SK-N-MC (cell line): ENCODE results near the gene TTC39A.

ENCODE experiments used
- EZH2 ChIP-seq: fragments of 200-600 bp; sonication (generic); IDR thresholded peaks from one replicate; pipeline ENCODE4 v1.6.1; 2017; ENCODE audit warnings: antibody characterized with exemption
- FOXP2 ChIP-seq: optimal IDR thresholded peaks from 2 replicates; pipeline ENCODE3; 2011; ENCODE audit warnings: mild to moderate bottlenecking, moderate library complexity; ENCODE audit not compliant: insufficient read depth; ENCODE audit errors: extremely low read length, control extremely low read depth
- POLR2AphosphoS5 ChIP-seq: IDR thresholded peaks from 2 replicates; pipeline ENCODE4 v1.6.1; 2012; ENCODE audit warnings: mild to moderate bottlenecking, low read depth, low read length, borderline replicate concordance

DNA sequence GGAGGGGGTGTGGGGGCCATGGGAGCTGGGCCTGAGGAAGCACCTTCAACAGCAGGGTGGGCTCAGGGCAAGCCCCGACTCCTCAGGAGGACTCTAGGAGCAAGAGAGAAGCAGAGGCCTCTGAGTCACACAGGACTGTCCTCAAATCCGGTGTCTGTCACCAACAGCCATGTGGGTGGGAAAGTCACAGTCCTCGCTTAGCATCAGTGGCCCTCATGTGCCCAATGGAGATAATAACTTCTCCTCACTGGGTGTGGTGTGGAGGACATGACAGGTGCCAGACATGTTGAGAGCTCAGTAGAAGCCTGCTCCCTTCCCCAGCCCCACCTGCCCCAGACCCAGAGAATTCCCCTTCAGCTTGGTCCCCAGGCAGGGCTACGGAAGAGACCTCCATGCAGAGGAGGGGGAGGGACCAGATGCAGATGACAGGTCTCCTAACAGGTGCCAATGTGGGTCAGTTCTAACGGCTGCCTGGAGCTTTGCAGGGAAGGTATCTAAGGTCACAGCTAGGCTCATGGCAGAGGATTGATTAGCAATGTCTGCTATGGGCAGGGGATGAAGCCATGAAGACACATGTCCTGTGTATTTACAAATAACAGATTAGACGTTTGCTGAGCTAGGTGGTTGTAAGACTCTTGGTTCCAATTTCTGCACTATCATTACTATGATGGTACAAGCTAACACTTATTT lies 30.2 kb downstream of the TTC39A start:
- TF ChIP-seq POLR2AphosphoS5 = no peak
- no peak for TF ChIP-seq FOXP2
- no peak for TF ChIP-seq EZH2
